ENCODE results near the gene GFRA1. TPM values are rescaled to one million over a fixed set of nuclear protein-coding genes. Genes with fewer than 3 reads are reported as not detected.

The GFRA1 gene
- total and polyA plus RNA-seq, 2 donors (not counting 3 experiments of a cell fraction or from before 2014, with no cell fraction given), result 0.22 to 0.88 TPM

DNA sequence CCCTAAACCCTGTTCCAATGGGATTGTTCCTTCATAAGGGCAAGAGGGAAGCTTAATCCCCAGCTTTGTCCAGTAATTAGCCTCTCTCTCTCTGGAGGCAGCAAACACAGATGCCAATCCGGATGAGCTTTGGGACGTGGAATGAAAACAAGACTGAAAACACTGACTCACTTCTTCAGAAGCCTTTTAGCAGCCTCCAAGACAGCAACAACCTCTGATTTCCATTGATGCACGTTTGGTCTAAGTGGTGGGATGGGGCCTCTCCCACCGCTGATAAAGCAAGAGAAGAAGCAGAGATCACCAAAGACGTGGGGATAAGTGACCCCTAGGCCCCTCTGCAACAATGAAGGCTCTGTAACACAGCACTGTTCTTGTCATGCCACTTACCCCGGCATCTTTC, 5.8 kb upstream of the GFRA1 start:
- intact Hi-C loops (cut with micrococcal nuclease) (no loop called here), dilution Hi-C loops (cut with MboI; ENCODE audit: extremely low pct_ligation_motif_present, low sequenced_read_pairs) (no loop called here)
- DNase-seq (ENCODE audit: low read depth, low spot score) (no peak), FAIRE-seq (no peak)
- Histone ChIP-seq H4K20me1 (replicated peaks; ENCODE audit: control insufficient read depth, extremely low read depth, insufficient read depth, low read length) (no peaks in the 10 kb centered on the region), H3K79me2 (ENCODE audit: control insufficient read depth, insufficient read depth, low read length) (no peaks in the 10 kb centered on the region), H3K4me2 (ENCODE audit: insufficient read depth, low read length) (no peak overlapping the region), H3K4me1 (ENCODE audit: control insufficient read depth, extremely low read depth, insufficient read depth, low read length) (no peaks in the 10 kb centered on the region), H3K9me1 (replicated peaks; ENCODE audit: control insufficient read depth, extremely low read depth, insufficient read depth, low read length) (no peaks in the 10 kb centered on the region), H2AFZ (ENCODE audit: low read depth, low read length) (no peak overlapping the region), H3K9me3 (replicated peaks; ENCODE audit: control insufficient read depth, insufficient read depth, low read length) (no peaks in the 10 kb centered on the region), H3K4me3 (replicated peaks in 1 of 3; ENCODE audit: insufficient read depth in 1 of 3, low read depth in 1 of 3, low read length in 3 of 3) (no peak overlapping the region), H3K9ac (replicated peaks; ENCODE audit: extremely low read depth, insufficient read depth, low read length) (no peak overlapping the region), H3K27me3 (ENCODE audit: control insufficient read depth in 2 of 2, insufficient read depth in 2 of 2, low read length in 2 of 2) (peaks cover 15 to 22% of the 10 kb centered on the region in 2 experiments), H3K36me3 (ENCODE audit: control insufficient read depth in 2 of 2, extremely low read depth in 1 of 2, insufficient read depth in 2 of 2, low read length in 2 of 2) (no peaks in the 10 kb centered on the region), H3K27ac (ENCODE audit: insufficient read depth, low read depth, low read length) (no peak overlapping the region)
- ChIA-PET CTCF (no interaction called here), POLR2A (no interaction called here)
- TF ChIP-seq GATA2 (IDR thresholded peaks at IDR 0.05; ENCODE audit: insufficient read depth, insufficient read length, low read depth, low read length) (no peak), FOS (IDR thresholded peaks at IDR 0.05; ENCODE audit: borderline replicate concordance, insufficient read depth, low read length) (no peak), JUN (IDR thresholded peaks at IDR 0.05; ENCODE audit: borderline replicate concordance, insufficient read depth, insufficient read length, low read depth) (no peak), EZH2 (IDR thresholded peaks at IDR 0.05; ENCODE audit: borderline replicate concordance, low read depth, low read length, severe bottlenecking) (no peak), POLR2AphosphoS5 (IDR thresholded peaks at IDR 0.05; ENCODE audit: insufficient read depth, low read depth, low read length) (no peak), POLR2A (IDR thresholded peaks at IDR 0.05; ENCODE audit: low read depth, low read length) (no peak), MYC (IDR thresholded peaks at IDR 0.05; ENCODE audit: low read depth, low read length) (no peak)
- TF ChIP-seq, protein P1, sequence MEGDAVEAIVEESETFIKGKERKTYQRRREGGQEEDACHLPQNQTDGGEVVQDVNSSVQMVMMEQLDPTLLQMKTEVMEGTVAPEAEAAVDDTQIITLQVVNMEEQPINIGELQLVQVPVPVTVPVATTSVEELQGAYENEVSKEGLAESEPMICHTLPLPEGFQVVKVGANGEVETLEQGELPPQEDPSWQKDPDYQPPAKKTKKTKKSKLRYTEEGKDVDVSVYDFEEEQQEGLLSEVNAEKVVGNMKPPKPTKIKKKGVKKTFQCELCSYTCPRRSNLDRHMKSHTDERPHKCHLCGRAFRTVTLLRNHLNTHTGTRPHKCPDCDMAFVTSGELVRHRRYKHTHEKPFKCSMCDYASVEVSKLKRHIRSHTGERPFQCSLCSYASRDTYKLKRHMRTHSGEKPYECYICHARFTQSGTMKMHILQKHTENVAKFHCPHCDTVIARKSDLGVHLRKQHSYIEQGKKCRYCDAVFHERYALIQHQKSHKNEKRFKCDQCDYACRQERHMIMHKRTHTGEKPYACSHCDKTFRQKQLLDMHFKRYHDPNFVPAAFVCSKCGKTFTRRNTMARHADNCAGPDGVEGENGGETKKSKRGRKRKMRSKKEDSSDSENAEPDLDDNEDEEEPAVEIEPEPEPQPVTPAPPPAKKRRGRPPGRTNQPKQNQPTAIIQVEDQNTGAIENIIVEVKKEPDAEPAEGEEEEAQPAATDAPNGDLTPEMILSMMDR (IDR thresholded peaks at IDR 0.05; ENCODE audit: extremely low read depth in 1 of 2, insufficient read depth in 1 of 2, low read depth in 1 of 2, low read length in 2 of 2), result no peak
- TF ChIP-seq, protein P2, sequence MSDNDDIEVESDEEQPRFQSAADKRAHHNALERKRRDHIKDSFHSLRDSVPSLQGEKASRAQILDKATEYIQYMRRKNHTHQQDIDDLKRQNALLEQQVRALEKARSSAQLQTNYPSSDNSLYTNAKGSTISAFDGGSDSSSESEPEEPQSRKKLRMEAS (IDR thresholded peaks at IDR 0.05; ENCODE audit: insufficient read depth, insufficient read length), result no peak
- BruUV-seq (replicated peaks), result no TSS peak
